ENCODE results near the gene PTPRJ.

GRCh38 chr11:48104568-48104924 is 124.2 kb downstream of the PTPRJ start:
- TF ChIP-seq CTCF (IDR thresholded peaks at IDR 0.05) = no peak
- no peak for TF ChIP-seq POLR2A (IDR thresholded peaks at IDR 0.05)

All from right lobe of liver (tissue), 4 donors.